Stimulated activated CD4-positive, alpha-beta T cell treated with anti-CD3 and anti-CD28 coated beads, Interleukin-4, amount 100 ng/mL, for 48 hours (primary cell): ENCODE measurements around the gene ZNF592.

ENCODE experiments used
- DNase-seq, 2 donors: peaks; one replicate each; pipeline ENCODE4 v3.0.0-alpha.2; 2020; ENCODE audit warnings: low read depth in 2 of 2

Gene ZNF592

DNA sequence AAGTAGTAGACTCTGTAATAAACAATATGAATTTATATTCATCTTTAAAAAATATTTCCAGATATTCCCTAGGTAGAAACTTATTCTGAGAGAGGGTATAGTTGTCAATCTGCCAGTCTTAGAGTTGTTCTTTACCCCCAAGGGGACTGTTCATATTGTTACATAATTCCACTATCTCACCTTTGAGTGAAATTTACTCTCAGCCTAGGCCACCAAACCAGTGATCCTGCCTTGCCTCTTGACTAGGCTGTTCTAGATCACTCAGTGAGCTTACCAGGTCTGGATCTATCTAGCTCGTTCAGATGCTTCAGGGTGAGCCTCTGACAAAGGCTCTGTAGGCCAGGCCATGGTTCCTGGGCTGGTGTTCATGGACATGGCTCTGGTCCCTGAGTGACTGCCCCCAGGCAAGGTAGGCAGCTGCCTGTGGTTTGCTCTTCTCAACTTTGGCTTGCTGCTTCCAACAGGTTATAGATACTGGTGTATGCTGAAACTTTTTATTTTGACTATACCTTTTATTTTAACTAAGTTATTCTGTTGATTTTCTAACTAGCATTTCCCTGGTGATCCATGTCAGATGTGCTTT, 27.6 kb downstream of the ZNF592 start:
- no peak for DNase-seq

DNA sequence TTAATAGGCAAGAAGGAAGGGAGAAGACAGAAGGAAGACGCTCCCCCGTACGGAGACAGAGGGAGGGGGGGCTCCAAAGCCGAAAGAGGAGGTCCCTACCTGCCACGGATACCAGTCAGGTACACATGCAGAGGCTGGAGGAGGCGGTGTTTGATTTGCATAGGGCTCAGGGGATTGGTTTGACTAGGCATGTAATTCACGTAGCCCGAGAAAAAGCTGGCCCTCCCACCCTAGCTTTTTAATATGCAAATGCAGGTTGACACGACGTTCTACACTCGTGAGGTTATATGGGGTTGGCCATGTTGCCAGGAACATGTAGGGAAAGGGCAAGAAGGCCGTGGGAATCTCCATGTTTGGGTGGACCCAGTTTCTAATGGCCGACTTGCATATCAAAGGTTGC, 29.8 kb downstream of the ZNF592 start:
- DNase-seq, result no peak

DNA sequence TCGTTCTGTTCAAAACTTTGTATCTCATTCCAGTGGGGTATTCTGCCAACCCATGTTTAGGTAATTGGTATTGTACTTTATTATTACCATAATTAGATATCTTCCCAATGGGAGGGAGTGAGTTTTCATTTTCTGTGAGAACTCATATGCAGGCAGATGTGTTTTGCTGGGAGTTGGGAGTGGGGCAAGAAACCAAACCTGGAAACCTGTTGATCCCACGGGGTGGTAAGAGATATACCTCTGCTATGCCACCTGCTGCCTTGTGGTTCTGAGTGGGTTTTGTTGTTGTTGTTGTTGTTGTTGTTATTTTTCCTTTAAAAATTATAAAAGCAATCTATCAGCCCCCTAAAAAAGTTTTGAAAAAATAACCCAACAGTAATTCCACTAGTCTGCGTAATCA, 32.1 kb downstream of the ZNF592 start:
- DNase-seq, result no peak

DNA sequence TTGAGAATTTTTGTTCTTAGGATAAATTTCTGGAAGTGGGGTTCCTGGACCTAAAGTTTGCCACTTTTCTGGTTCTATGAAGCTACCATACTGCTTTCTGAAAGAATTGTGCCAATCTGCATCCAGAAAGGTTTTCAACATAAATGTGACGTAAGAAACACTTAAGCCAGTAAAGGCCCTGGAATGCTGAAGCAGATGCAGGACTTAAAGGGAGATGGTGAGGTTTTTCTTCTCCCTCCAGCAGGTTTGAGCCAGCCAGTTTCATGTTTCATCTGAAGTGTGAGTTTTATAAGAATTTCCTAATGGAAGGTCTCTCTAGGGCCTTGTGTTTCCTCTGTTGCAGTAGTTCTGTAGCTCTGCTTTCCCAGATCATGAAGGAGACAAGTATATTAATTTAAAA, 33.1 kb downstream of the ZNF592 start:
- no peak for DNase-seq

DNA sequence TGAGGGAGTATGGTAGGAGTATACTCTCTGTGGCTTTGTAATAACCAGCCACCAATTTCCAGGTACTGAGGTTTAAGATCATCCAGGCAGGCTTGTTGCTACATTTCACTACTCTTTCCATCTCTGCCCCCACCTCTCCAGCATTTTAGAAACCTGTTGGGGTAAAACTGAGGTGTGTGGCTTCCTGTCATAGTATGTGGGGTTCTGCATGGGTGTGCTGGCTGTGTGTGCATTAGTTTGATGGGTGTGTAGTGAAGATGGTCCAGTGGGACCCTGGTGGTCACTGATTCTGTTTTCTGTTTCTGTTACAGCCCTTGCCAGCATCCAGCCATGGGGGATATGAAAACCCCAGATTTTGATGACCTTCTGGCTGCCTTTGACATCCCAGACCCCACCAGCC, 34.0 kb downstream of the ZNF592 start:
- no peak for DNase-seq

DNA sequence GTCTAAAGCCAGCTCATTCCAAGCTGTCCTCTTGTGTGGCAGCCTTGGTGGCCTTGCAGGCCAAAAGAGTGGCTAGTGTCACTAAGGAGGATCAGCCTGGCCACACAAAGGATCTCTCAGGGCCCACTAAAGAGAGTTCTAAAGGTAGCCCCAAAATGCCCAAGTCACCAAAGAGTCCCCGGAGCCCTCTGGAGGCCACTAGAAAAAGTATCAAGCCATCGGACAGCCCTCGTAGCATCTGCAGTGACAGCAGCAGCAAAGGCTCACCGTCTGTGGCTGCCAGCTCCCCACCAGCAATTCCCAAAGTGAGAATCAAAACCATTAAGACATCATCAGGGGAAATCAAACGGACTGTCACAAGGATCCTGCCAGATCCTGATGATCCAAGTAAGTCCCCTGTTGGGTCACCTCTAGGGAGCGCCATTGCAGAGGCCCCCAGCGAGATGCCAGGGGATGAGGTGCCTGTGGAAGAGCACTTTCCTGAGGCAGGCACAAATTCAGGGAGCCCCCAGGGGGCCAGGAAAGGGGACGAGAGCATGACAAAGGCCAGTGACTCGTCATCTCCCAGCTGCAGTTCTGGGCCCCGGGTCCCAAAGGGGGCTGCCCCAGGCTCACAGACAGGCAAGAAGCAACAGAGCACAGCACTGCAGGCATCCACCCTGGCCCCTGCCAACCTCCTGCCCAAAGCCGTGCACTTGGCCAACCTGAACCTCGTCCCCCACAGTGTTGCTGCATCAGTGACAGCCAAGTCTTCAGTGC, 35.3 kb downstream of the ZNF592 start:
- no peak for DNase-seq

DNA sequence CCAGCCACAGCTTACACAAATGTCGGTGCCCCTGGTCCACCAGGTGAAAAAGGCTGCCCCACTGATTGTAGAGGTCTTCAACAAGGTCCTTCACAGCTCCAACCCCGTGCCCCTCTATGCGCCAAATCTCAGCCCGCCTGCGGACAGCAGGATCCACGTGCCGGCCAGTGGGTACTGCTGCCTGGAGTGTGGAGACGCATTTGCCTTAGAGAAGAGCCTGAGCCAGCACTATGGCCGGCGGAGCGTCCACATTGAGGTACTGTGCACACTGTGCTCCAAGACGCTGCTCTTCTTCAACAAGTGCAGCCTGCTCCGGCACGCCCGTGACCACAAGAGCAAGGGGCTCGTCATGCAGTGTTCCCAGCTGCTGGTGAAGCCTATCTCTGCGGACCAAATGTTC, 35.9 kb downstream of the ZNF592 start:
- DNase-seq, result no peak

DNA sequence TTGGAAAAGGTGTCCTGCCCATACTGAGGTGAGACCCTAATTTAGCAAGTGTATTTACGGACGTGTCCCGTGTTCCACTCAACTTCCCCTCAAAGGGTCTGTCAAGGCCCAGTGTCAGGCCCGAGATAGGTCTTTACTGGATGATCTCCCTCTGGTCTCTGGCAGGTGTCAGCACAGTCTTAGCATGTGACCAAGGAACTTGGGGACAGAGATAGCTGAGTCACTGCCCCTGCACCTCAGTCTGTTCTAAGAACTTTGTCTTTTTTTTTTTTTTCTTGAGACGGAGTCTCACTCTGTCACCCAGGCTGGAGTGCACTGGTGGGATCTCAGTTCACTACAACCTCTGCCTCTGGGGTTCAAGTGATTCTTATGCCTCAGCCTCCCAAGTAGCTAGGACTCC, 36.7 kb downstream of the ZNF592 start:
- no peak for DNase-seq

DNA sequence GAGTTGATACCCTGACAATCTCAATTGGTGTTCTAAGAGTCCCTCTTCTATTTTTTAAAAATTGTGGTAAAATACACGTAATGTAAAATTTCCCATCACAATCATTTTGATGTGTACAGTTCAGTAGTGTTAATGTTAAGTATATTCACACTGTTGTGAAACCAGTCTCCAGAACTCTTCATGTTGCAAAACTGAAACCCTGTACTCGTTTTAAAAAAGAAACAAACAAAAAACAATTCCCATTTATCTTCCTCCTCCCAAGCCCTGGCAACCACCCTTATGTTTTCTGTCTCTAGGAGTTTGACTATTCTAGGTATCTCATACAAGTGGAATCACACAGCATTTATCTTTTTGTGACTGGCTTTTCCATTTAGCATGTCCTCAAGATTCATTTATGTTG, 40.1 kb downstream of the ZNF592 start:
- no peak for DNase-seq

DNA sequence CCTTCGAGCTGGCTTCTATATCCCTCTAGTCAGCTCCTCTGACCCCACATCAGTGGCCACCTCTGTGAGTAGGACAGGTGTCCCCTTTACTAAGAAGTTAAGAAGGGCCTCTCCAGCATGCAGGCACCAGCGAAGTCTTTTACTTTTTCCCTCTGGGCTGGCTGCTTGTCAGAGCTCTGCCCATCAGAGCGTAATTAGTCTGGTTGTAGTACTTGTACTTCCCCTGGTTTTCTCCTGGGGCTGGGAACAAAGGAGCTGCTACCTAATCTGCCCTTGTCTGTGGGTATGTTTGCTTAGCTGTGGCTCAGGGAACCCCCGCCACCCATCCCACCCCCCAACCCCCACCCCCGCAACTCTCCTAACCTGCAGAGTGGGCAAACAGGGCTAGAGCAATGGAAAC, 41.4 kb downstream of the ZNF592 start:
- DNase-seq, result no peak

DNA sequence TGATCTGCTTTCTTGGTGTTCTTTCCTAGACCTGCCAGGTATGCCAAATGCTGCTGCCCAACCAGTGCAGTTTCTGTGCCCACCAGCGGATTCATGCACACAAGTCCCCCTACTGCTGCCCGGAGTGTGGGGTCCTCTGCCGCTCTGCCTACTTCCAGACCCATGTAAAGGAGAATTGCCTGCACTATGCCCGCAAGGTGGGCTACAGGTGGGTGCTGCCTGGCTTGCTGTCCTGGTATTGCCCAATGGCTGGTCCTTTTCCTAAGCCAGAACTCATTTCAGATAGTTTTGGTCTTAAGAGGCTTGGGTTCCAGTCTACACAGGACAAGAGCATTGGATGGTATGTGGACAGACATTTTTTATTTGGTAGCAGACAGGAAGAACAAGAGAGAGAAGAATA, 42.3 kb downstream of the ZNF592 start:
- DNase-seq, result no peak

DNA sequence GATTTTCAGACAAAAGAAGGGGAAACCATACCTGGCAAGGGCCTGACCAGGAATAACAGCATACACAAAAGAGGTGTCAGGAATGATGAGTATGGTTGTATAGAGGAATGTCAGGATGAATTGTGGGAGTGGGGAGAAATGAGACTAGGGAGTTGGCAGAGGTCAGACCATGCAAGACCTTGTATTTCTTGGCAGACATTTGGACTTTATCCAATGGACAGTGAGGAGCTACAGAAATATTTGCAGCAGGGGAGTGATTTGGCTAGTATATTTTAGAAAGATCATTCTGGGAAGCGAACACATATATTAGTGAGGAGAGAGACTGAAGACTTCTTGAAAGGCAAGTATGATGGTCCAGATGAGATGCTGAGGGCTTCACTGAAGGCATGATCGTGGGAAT, 43.4 kb downstream of the ZNF592 start:
- DNase-seq, result no peak

DNA sequence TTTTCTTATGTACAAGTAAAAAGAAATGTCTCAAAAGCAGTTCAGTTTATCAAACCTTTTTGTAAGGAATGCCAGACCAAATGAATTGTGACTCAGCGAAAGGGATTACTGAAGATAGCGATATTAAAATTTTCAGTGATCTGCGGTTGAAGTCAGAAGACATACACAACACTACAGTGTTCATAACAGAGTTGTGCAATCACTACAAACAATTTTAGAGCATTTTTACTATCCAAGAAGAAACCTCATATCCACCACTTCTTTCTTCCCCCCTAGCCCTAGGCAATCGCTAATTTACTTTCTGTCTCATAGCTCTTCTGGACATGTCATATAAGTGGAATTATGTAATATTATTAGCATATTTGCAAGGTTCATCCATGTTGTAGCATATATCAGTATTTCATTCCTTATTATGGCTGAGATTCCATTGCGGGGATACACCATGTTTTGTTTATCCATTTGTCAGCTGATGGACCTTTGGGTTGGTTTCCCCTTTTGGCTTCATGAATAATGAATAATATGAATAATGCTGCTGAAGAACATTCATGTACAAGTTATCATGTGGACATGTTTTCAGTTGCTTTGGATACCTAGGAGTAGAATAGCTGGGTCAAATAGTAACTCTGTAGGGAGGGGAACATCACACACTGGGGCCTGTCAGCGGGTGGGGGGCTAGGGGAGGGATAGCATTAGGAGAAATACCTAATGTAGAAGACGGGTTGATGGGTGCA, 45.2 kb downstream of the ZNF592 start:
- DNase-seq, result no peak

DNA sequence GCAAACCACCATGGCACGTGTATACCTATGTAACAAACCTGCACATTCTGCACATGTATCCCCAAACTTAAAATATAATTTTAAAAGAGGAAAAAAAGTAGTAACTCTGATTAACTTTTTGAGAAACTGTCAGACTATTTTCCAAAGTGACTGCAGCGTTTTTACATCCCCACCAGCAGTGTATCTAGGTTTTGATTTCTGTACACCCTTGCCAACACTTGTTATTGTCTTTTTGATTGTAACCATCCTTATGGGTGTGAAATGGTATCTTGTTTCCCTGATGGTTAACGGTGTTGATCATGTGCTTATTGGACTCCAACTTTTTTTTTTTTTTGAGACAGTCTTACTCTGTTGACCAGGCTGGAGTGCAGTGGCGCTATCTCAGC, 45.8 kb downstream of the ZNF592 start:
- DNase-seq, result no peak

DNA sequence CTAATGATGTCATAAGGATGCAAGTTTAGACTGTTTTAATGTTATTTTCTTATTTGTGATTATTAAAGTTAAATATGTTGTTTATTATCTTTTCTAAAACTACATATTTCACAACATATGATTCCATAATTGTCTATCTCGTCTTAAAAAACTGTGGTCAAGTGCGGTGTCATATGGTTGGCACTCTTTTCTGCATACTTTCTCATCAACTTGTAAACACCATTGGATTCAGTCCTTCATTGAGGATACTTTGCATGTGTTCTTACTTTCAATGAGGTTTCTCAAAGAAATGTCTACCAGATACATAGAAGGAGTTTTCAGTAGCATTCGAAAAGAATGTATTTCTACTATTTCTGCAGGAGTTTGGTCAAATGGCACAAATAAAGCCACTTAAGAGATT, 46.8 kb downstream of the ZNF592 start:
- DNase-seq, result no peak

DNA sequence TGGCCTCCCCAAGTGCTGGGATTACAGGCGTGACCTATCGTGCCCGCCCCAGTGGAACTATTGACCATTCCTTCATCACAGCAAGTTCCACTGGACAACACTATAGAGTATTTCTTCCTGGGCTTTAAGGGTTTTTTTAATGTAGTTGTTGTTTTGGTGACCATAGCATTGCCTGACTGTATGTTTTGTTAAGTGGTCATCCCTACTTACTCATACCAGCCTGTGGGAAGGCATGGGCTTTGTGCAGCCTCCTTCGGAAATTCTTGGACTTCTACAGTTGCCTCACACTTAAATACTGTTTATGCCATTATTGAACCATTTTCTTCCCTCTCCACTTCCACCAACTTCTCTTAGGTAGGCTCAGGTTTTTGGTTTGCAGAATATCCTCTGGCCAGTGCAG, 48.8 kb downstream of the ZNF592 start:
- no peak for DNase-seq

DNA sequence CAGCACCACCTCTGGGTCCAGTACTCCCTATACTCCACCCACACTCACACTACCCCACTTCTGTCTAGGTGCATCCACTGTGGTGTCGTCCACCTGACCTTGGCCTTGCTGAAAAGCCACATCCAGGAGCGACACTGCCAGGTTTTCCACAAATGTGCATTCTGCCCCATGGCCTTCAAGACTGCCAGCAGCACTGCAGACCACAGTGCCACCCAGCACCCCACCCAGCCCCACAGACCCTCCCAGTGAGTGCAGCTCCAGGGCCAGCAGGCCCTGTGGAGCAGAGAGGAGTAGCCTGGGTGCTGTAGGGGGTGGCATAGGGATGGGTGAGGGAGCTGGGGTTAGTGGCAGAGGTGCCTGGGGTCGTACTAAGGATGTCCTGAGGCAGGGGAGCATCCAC, 49.4 kb downstream of the ZNF592 start:
- DNase-seq, result no peak

DNA sequence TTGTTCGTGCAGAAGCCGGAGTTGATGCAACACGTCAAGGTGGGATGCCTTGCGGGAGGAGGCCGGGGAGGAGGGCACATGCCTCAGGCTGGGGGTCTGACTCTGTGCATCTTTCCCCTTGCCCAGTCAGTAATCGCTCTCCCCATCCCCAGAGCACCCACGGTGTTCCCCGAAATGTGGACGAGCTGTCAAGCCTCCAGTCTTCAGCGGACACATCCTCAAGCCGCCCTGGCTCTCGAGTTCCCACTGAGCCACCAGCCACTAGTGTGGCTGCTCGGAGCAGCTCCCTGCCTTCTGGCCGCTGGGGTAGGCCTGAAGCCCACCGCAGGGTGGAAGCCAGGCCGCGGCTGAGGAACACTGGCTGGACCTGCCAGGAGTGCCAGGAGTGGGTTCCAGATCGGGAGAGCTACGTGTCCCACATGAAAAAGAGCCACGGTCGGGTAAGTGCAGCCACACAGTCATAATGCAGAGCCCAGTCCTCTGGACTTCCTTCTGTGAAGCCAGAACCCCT, 50.1 kb downstream of the ZNF592 start:
- DNase-seq, result no peak

DNA sequence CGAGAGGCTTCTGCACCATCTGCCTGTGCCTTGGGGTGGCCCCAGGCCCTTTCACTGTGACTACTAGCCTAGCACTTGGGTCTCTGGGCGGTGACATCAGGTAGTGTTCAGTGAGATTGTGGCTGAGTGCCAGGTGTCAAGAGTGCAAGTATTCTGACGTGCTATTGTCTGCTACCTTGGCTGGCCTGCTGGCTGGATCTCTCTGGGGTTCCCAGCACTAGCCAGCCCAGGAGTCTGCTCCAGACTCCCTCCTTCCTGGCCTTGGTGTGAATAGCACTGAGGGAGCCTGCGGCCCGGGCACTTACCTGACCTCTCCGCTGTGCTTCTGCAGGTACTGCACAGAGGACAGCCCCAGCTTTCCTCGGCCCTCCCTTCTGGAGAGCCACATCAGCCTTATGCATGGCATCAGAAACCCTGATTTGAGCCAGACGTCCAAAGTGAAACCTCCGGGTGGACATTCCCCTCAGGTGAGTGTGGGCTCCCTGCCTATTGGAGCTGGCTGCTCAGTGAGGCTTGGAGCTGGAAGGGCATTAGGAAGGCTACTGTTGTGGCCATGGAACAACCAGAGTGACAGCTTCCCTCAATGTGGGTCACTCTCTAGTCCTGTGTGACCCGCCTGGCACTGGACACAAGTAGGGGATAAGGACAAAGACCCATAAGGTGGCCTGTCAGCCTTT, 51.3 kb downstream of the ZNF592 start:
- no peak for DNase-seq

DNA sequence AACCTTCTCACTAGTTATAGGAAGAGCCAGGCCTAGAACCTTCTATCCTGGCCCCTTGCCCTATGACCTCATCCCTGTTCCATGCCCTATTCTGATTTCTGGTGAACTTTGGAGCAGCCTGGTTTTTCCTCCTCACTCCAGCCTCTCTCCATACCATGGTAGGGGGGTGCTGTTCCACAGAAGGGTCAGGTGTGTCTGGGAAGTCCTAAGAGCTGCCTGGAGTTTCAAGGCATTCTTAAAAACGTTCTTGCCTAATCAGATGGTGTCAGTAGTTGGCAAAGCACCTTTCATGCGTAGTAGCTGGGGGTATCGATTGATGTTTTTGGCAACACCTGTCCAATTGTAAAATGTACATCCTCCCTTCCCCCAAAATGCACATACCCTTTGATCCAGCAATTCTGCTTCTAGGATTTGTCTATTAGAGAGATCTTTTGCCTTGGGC, 52.0 kb downstream of the ZNF592 start:
- DNase-seq, result no peak

DNA sequence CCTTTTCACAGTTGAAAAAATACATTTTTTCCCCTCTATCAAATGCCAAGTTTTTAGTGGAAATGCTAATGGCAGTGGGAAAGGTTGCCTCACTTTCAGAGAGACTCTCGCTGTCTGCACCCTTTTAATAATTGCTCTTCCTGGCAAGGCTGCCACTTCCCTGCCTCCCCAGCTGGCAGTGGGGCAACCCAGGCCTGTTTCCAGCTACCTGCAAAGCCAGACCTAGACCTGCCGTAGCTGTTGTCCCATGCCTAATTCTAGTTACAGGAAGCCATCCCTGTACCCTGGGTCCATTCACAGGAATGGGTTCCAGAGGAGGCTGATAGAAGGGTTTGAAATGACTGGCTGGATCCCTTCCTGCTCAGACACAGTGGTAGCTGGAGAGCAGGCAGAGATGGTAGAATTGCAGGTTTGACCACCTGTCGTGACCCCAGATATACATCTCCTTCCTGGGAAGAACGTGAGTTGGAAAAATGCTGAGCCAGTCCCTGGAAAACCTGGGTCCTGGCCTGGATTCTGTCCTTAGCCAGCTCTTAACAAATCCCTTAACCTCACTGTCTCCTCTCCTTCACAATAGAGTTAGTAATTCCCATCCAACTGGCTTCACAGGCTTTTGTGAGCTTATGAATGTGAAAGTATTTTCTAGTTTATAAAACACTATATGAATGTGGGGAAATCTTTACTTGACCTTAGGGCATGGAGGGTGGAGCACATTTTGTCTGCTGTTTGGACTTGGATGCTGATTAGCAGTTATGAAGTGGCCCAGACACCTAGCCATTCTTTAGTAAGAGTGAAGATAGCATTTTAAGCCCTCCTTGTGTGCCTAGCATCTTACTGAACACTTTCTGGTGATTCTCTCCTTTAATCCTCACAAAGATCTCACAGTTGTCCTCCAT, 55.9 kb downstream of the ZNF592 start:
- no peak for DNase-seq
